ENCODE measurements around the gene TNNI3. TPM values are rescaled to one million over a fixed set of nuclear protein-coding genes. Genes with fewer than 3 reads are reported as not detected.

The TNNI3 gene
- total RNA-seq, 4 donors from 2014 or later = 1.6 to 6.2 (median 5.5) TPM

- ATAC-seq (peak in 1 of 2 donors; percentile 35), DNase-seq (peak; percentile 36 to 55)
- H3K27ac ChIP-seq = peak overlapping the region; percentile 82 to 96 (median 93)
- intact Hi-C loops (cut with DNase I; ENCODE audit: low total_unique reads) = loop anchor here (5.0 kb wide), 1 partner anchor 451 kb away; the partner anchor contains the start of gene FIZ1
- H3K27me3 ChIP-seq = peaks cover 14 to 29% (median 27%) of the 10 kb centered on the region in 3 donors
- H3K4me1 ChIP-seq = peaks cover 7 to 30% of the 10 kb centered on the region in 2 donors
- H3K9me3 ChIP-seq = no peaks in the 10 kb centered on the region
- no peaks in the 10 kb centered on the region for H3K36me3 ChIP-seq
- in situ Hi-C loops (cut with MboI; ENCODE audit: low sequenced_read_pairs in 4 of 4) = loop anchor here in 3 of 4 donors (10.0 to 25.0 kb wide), 4 partner anchors 266 to 491 kb away; partner anchors contain the start of genes CCDC106 (in 1 of the 3), UBE2S (in 1 of the 3), ZNF580 (in 1 of the 3) and ZNF581 (in 1 of the 3)
- peak overlapping the region; percentile 48 to 65 (median 56) for H3K4me3 ChIP-seq
- TF ChIP-seq, protein P1, sequence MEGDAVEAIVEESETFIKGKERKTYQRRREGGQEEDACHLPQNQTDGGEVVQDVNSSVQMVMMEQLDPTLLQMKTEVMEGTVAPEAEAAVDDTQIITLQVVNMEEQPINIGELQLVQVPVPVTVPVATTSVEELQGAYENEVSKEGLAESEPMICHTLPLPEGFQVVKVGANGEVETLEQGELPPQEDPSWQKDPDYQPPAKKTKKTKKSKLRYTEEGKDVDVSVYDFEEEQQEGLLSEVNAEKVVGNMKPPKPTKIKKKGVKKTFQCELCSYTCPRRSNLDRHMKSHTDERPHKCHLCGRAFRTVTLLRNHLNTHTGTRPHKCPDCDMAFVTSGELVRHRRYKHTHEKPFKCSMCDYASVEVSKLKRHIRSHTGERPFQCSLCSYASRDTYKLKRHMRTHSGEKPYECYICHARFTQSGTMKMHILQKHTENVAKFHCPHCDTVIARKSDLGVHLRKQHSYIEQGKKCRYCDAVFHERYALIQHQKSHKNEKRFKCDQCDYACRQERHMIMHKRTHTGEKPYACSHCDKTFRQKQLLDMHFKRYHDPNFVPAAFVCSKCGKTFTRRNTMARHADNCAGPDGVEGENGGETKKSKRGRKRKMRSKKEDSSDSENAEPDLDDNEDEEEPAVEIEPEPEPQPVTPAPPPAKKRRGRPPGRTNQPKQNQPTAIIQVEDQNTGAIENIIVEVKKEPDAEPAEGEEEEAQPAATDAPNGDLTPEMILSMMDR (IDR thresholded peaks at IDR 0.05 in 4 of 5, conservative IDR thresholded peaks at IDR 0.05 in 1 of 5) = no peak
- peak; percentile 16 to 61 for TF ChIP-seq POLR2A (IDR thresholded peaks at IDR 0.05)
These were observed 10.7 kb downstream of the TNNI3 start for GRCh38 chr19:55146705-55147273.

DNA sequence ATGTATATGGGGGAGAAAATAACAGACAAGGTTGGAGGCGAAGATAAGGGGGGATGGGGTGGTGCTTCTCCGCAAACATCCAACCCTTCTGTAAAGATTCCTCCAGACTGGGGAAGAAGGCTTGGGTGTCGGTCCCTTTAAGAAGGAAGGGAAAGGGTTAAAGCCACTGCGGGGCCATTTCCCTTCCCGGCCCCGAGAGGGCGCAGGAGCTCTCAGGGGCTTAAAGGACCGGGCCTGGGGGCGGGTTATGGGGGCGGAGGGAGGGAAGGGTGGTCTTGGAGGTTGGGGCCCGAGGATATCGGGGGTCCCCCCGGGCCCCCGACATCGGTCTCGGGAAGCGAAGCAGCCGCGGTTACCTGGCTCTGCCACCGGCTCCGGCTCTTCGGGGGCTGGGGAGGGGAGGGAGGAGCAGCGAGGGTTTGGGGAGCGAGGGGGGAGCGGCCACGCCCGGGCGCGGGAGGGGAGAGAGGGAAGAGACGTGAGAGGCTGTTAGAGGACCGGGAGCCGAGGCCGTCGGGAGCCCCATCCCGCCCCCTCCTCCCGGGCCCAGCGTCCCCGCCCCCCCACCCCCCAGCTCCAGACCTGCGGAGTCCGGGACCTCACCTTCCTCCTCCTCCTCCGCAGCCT, 11.3 kb downstream of the TNNI3 start:
- no peak for ATAC-seq
- Histone ChIP-seq H3K4me1 (peaks cover 7 to 30% of the 10 kb centered on the region in 2 donors), H3K9me3 (no peaks in the 10 kb centered on the region), H3K4me3 (peak overlapping the region; percentile 48 to 65 (median 56)), H3K27ac (peak overlapping the region; percentile 82 to 96 (median 93)), H3K36me3 (no peaks in the 10 kb centered on the region), H3K27me3 (peaks cover 14 to 30% (median 30%) of the 10 kb centered on the region in 3 donors)
- TF ChIP-seq POLR2A (IDR thresholded peaks at IDR 0.05) = no peak
- TF ChIP-seq, protein P1 (IDR thresholded peaks at IDR 0.05 in 4 of 5, conservative IDR thresholded peaks at IDR 0.05 in 1 of 5) = peak; percentile 30 to 70 (median 56)
- peak in 1 of 2 donors; percentile 52 for DNase-seq
- intact Hi-C loops (cut with DNase I; ENCODE audit: low total_unique reads) (loop anchor here (5.0 kb wide), 1 partner anchor 451 kb away; the partner anchor contains the start of gene FIZ1), in situ Hi-C loops (cut with MboI; ENCODE audit: low sequenced_read_pairs in 4 of 4) (loop anchor here in 3 of 4 donors (10.0 to 25.0 kb wide), 4 partner anchors 266 to 491 kb away; partner anchors contain the start of genes CCDC106 (in 1 of the 3), UBE2S (in 1 of the 3), ZNF580 (in 1 of the 3) and ZNF581 (in 1 of the 3))

DNA sequence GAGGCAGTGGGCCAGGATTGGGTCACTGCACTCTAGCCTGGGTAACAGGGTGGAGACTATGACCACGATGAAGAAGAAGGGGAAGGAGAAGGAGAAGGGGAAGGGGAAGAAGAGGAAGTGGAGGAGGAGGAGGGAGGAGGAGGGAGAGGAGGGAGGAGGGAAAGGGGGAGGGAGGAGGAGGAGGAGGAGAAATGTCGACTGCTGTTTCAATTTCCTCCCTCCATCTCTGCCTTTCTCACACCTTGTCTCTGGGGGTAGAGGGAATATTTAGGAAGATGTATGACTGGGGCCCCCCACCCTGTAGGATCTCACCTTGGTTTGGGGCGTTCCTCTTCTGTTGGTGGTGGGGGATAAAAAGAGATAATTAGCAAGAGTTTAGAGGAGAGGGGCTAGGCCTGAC, 12.3 kb downstream of the TNNI3 start:
- Histone ChIP-seq H3K27ac (peak overlapping the region; percentile 82 to 96 (median 93)), H3K4me1 (peaks cover 7 to 24% of the 10 kb centered on the region in 2 donors), H3K36me3 (no peaks in the 10 kb centered on the region), H3K9me3 (no peaks in the 10 kb centered on the region), H3K27me3 (peaks cover 14 to 30% (median 30%) of the 10 kb centered on the region in 3 donors), H3K4me3 (no peak overlapping the region)
- ATAC-seq (no peak), DNase-seq (no peak)
- in situ Hi-C loops (cut with MboI; ENCODE audit: low sequenced_read_pairs in 4 of 4) = loop anchor here in 3 of 4 donors (10.0 to 25.0 kb wide), 4 partner anchors 267 to 492 kb away; partner anchors contain the start of genes CCDC106 (in 1 of the 3), UBE2S (in 1 of the 3), ZNF580 (in 1 of the 3) and ZNF581 (in 1 of the 3)
- TF ChIP-seq POLR2A (IDR thresholded peaks at IDR 0.05) = no peak
- TF ChIP-seq, protein P1 (IDR thresholded peaks at IDR 0.05 in 4 of 5, conservative IDR thresholded peaks at IDR 0.05 in 1 of 5) = no peak
- intact Hi-C loops (cut with DNase I; ENCODE audit: low total_unique reads) = loop anchor here (5.0 kb wide), 1 partner anchor 452 kb away; the partner anchor contains the start of gene FIZ1

GRCh38 chr19:55141696-55142095, 15.8 kb downstream of the TNNI3 start:
- Histone ChIP-seq H3K27me3 (peaks cover 9 to 26% (median 23%) of the 10 kb centered on the region in 3 donors), H3K36me3 (no peaks in the 10 kb centered on the region), H3K4me1 (peaks cover 2 to 34% of the 10 kb centered on the region in 2 donors), H3K4me3 (no peak overlapping the region), H3K27ac (peak overlapping the region; percentile 52 to 96 (median 83)), H3K9me3 (no peaks in the 10 kb centered on the region)
- DNase-seq = no peak
- TF ChIP-seq POLR2A (IDR thresholded peaks at IDR 0.05) = no peak
- TF ChIP-seq, protein P1 (IDR thresholded peaks at IDR 0.05 in 4 of 5, conservative IDR thresholded peaks at IDR 0.05 in 1 of 5) = no peak
- intact Hi-C loops (cut with DNase I; ENCODE audit: low total_unique reads) = loop anchor here (1.0 kb wide), 1 partner anchor 19 kb away; no protein-coding TSS in a partner anchor
- in situ Hi-C loops (cut with MboI; ENCODE audit: low sequenced_read_pairs in 4 of 4) = loop anchor here in 3 of 4 donors (10.0 to 25.0 kb wide), 4 partner anchors 271 to 496 kb away; partner anchors contain the start of genes CCDC106 (in 1 of the 3), UBE2S (in 1 of the 3), ZNF580 (in 1 of the 3) and ZNF581 (in 1 of the 3)
- ATAC-seq = no peak
